HG03520 (cell line): Measurements from ENCODE around the gene CDC27.
"Not testable (repeated sequence)": the region's sequence is repeated elsewhere in the genome, so short reads cannot be mapped to it uniquely, and the experiment has no call there.

ENCODE experiments used
- ATAC-seq: cut with Tn5 transposase; IDR thresholded peaks from one replicate; pipeline ENCODE4 v1.9.1; 2021; ENCODE audit warnings: mild to moderate bottlenecking, moderate library complexity; ENCODE audit not compliant: unreplicated experiment

Gene CDC27

GRCh38 chr17:47193931-47194511 is 4.9 kb upstream of the CDC27 start:
- no peak for ATAC-seq

- no peak for ATAC-seq
Observed at GRCh38 chr17:47192554-47192953, 3.5 kb upstream of the CDC27 start.

DNA sequence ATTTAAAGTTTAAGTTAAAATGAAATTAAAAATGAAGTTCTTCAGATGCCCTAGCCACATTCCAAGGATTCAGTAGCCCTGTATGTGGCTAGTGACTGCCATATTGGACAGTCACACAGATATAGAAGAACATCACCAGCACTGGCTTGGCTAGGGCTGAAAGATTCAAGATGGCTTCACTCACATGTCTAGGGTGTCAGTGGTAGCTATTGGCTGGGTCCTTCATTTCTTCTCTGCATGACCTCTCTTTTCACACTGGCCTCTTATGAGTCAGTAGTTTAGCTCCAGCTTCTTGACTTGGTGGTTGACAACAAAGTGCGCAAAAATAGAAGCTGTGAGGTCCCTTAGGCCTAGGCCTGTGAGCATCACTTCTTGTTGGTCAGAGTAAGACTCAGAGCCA is 1.7 kb upstream of the CDC27 start:
- no peak for ATAC-seq

GRCh38 chr17:47190243-47190642 is 1.1 kb upstream of the CDC27 start:
- ATAC-seq: no peak

GRCh38 chr17:47189732-47190237 is 690 bp upstream of the CDC27 start:
- no peak for ATAC-seq

- no peak for ATAC-seq
Observed at GRCh38 chr17:47188271-47188875, 722 bp downstream of the CDC27 start.

GRCh38 chr17:47184681-47185080 is 4.4 kb downstream of the CDC27 start:
- no peak for ATAC-seq

GRCh38 chr17:47180988-47181387 is 8.1 kb downstream of the CDC27 start:
- not testable (repeated sequence) for ATAC-seq

GRCh38 chr17:47180337-47180736 is 8.8 kb downstream of the CDC27 start:
- ATAC-seq: no peak

DNA sequence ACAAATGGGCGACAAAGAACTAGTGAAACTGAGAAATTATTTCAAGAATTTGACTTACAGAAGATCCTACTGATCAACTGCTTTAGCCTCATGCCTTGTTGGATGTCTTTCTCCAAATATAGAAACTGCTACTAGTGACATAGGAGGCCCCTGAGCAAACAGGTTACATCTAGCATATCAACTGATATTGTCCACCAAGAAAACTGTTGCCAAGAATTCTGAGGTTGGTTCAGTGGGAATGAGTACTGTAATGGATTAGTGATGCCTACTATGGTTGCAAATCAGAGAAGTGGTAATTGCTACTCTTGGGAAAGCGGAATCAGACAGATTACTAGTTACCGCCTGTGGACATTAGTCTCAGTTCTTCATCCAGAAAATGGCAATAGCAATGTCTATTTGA is 10.0 kb downstream of the CDC27 start:
- no peak for ATAC-seq

GRCh38 chr17:47177261-47177660 is 11.8 kb downstream of the CDC27 start:
- ATAC-seq: no peak

DNA sequence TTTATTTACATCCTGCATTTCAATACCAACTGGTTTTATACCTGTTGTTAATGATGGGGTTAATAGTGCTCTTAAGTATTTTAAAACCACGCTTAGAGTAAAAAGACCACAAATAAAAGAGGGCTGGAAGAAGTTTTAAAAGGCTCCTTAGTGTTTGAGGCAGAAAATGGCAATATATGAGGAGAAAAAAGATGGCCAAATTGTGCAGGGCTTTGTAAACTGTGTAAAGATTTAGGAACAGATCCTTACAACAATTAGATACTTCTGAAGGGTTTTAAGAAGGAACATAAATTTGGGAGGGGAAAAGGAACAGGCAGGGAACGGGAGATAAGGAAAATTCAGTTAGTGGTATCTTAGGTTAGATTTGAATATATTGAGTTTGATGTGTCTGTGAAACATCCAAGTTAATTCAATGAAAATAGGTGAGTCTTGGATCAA is 12.7 kb downstream of the CDC27 start:
- no peak for ATAC-seq

DNA sequence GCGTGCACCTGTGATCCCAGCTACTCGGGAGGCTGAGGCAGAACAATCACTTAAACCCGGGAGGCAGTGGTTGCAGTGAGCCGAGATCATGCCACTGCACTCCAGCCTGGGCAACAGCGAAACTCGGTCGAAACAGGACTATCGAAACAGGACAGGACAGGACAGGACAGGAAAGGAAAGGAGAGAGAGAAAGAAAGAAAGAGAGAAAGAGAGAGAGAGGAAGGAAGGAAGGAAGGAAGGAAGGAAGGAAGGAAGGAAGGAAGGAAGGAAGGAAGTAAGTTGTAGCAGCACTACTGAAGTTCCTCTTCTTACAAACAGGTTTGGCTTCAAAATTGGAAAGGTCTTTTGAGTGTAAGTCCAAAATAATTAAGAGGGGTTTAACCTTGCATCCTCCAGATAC is 14.3 kb downstream of the CDC27 start:
- ATAC-seq: not testable (repeated sequence)

DNA sequence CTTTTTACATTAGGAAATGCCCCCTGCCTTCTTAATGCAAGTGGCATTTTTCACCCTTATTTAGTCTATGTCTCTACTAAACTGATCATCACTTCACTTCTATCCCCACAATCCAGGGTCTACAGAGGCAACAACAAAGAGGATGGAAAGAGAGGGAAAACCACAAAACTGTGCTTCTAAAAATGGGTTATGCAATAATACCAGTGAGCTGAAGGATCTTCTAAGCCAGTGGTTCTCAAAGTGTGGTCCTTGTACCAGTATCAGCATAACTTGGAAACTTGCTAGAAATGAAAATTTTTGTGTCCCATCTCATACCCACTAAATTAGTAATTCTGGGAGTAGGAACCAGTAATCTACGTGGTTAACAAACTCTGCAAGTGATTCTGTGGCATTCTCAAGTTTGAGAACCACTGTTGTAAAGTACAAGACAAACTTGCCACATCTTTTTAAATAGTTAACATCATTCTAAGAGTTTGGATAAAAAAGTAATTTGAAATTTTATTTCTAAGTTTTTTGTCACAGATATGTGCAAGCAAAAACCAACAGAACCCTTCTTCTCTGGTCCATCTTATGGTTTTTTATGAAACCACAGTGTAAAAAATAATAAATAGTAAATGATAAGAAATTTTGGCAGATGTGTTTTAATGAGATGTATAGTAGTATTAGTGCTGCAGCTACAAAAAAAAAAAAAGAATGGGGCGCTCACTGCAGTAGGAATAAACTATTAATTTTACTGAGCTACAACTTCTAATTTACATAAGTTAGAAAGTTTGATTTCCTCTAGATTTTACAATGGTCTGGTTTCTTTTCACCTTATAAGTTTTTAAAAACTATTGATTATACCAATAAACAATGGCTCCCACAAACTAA is 16.2 kb downstream of the CDC27 start:
- ATAC-seq: no peak

GRCh38 chr17:47170710-47171109 is 18.4 kb downstream of the CDC27 start:
- ATAC-seq: no peak

DNA sequence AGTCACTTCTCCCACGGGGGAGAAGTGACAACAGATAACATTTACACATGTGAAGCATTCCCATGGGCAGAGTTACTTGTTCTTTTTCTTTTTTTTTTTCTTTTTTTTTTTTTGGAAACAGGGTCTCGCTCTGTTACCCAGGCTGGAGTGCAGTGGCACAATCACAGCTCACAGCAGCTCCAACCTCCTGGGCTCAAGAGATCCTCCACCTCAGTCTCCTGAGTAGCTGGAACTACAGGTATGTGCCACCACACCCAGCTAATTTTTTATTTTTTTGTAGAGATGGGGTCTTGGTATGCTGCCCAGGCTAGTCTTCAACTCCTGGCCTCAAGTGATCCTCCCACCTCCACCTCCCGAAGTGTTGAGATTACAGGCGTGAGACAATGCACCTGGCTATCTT is 20.2 kb downstream of the CDC27 start:
- ATAC-seq: not testable (repeated sequence)

GRCh38 chr17:47166854-47167253 is 22.2 kb downstream of the CDC27 start:
- ATAC-seq: not testable (repeated sequence)

DNA sequence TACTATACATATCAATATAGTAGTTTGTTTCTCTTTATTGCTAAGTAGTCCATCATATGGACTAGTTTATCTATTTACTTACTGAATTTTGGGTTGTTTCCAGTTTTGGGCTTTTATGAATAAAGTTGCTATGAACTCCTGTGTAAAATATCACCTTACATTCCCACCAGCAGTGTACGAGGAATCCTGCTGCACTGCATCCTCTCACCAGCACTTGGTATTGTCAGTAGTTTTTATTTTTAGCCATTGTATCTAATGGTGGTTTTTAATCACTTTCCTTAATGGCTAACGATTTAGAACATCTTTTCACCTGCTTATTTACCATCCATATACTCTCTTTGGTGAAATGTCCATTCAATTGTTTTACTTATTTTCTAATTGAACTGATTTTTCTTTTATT is 24.0 kb downstream of the CDC27 start:
- ATAC-seq: no peak

GRCh38 chr17:47164263-47164662 is 24.8 kb downstream of the CDC27 start:
- no peak for ATAC-seq

DNA sequence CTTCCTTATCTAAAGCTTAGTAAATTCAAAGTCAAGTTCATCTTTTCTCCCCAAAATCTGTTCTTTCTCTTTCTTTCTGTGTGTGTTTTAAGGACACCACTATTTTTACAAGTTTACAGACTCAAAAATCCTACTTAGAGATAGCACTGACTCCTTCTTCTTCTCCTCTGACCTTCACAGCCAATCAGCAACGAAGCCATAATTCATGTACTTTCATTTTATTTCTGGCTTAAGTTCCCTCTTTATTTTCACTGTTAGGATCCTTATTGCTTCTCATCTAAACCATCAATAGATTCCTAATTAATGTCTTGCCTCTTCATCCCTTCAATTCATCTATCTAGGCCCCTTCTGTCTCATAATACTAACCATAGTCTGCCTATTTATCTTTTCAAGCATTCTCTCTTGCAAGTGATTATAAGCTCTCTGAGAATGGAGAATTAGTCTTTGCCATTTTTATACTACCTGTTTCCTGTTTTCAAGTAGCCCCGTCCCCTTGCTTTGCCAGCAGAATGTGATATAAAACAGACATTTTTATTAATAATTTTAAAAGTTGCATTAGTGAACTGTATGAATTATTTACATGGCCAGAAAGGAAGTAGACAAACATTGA is 27.0 kb downstream of the CDC27 start:
- no peak for ATAC-seq

- ATAC-seq: no peak
Observed at GRCh38 chr17:47159315-47159714, 29.8 kb downstream of the CDC27 start.
